GM19193 (cell line): ENCODE data around the gene KIF16B.

Experiments used
- POLR2A ChIP-seq: IDR thresholded peaks from 4 replicates; pipeline ENCODE4 v1.6.1; 2011; ENCODE audit not compliant: insufficient read depth, insufficient read length; ENCODE audit errors: extremely low read depth

Gene KIF16B

DNA sequence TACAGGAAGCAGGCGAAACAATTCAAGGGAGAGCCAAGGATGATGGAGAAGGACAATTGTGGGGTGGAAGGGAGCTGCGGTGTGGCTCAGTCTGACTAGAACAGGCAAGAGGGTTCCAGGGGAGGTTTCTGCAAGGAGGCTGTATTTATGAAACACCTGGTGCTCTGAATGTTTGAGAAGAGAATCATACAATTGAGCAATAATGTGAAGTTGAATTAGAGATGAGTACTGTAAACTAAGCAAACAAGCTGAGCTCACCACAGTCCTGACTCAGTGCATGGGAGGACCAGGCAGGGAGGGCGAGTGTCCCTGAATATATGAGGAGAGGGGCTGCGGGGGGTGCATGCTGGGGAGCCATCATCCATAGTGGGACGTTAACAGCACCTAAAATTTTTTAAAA, 279.7 kb downstream of the KIF16B start:
- TF ChIP-seq POLR2A = no peak

DNA sequence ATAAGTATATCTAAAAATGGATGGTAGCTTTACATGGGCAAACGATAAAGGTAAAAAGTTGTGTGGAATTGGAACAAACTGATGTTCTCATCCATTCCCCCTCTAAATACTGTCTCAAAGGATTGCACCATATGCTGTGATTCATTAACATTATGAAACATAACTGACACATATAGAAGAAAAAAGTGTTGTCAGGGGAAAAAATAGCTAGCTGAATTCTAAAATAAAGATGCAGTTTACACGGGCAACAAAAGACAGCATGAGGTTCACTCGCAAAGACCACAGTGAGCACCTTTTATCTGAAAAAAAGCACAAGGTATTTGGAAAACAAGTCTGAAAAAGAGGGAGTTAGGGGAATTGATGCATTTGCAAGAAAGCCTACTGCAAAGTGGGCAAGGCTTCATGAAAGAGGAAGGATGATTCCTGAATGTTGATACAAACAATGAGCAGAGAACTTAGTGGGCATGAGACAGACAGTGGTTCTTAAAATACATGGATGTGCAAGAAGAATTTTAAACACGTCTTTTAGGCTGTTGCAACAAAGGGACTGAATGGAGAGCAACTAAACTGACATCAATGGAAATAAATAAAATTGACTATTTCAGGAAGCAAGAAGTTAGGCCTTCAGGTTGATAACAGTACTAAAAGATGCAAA, 280.9 kb downstream of the KIF16B start:
- no peak for TF ChIP-seq POLR2A

- no peak for TF ChIP-seq POLR2A
Observed at GRCh38 chr20:16290358-16290757, 282.9 kb downstream of the KIF16B start.

- TF ChIP-seq POLR2A = no peak
Observed at GRCh38 chr20:16287776-16288175, 285.5 kb downstream of the KIF16B start.

GRCh38 chr20:16286601-16287000, 286.6 kb downstream of the KIF16B start:
- TF ChIP-seq POLR2A = no peak

GRCh38 chr20:16284385-16285100, 288.7 kb downstream of the KIF16B start:
- no peak for TF ChIP-seq POLR2A

- no peak for TF ChIP-seq POLR2A
Observed at GRCh38 chr20:16283978-16284377, 289.3 kb downstream of the KIF16B start.

- TF ChIP-seq POLR2A = no peak
Observed at GRCh38 chr20:16283307-16283706, 289.9 kb downstream of the KIF16B start.

- TF ChIP-seq POLR2A = no peak
Observed at GRCh38 chr20:16280219-16280618, 293.0 kb downstream of the KIF16B start.

GRCh38 chr20:16279320-16279719, 293.9 kb downstream of the KIF16B start:
- no peak for TF ChIP-seq POLR2A

DNA sequence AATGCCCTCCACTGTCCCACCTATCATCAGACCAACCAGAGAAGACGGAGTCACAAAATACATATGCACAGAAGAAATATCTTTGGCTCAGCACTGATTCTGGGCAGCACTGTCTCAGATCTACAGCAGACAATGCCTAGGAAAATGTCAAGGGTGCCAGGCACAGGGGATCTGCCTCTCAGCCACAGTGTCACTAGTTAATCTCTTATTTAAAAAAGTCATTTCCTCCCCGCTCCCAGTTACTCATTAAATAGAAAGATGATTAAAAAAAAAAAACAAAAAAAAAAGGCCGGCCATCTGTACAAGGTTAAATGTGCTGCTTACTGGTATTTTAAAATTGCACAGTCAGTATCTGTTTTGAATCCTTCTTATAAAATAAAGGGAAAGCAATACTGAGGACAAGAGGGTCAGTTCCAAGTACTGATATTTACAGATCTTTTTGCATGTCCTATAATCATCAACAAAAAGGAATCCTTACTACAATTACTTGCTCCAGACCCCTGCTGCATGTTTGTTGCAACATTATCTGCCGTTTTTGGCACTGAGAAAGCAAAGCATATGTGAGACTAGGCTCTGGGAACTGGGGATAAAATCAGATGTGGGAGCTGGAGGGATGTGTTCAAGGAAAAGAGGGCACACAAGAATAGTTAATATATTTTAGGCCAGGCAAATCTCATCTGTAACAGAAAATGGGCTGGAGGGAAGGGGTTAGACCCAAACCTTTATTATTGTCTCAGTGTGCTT, 299.3 kb downstream of the KIF16B start:
- TF ChIP-seq POLR2A = no peak

GRCh38 chr20:16272780-16273360, 300.4 kb downstream of the KIF16B start:
- no peak for TF ChIP-seq POLR2A

DNA sequence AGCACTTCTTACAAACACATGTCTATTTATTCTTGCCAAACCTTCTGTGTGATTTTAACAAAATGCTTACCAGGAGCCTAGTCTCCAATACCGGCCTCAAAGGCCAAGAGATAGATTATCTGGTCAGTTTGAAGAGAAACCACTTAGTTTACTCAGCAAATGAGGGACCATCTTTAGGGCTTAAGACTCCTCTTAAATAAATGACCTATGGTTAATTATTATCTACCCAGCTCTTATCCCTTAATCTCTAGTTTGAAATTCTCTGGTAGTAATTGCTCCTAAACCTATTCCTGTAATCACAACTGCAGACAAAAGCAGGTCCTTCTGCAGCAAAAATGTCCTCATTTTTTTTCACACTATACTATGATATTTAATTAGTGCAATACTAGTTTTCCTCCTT, 301.8 kb downstream of the KIF16B start:
- no peak for TF ChIP-seq POLR2A

DNA sequence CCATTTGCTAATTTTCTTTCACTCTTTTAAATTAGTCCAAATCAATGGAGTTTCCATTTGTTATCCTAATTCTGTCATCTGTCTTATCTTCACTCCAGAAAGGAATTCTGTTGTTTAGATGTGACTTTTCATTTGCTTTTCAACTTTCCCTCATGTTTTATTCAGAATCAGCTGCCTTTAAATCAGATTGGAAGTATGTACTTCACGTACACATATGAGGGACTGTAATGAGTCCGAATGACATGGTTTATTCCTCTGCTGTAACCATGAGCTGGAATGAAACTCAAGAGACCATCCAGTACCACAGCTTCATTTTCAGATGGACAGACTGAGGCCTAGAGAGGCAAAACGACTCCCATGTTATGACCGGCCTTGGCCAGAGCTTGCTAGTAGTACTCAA, 302.3 kb downstream of the KIF16B start:
- TF ChIP-seq POLR2A = no peak

GRCh38 chr20:16270314-16270931, 302.8 kb downstream of the KIF16B start:
- TF ChIP-seq POLR2A = no peak

DNA sequence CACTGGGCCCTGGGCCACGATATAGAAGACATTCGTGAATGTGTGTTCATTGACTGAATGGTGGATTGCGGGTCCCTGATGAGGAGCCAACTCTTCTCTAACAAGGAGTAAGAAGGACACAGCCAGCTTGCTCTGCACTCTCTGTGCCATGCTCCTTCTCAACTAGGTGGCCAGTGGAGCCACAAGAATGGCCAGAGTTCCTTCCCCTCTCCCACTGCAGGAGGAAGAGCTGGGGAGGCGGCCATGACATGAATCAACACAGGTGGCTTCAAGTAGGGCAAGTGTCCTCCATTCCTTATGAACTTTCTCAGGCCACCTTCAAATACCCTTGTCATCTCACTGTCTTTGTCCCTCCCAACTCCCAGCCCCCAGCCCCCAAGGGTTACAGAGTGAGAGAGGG, 305.7 kb downstream of the KIF16B start:
- TF ChIP-seq POLR2A = no peak

DNA sequence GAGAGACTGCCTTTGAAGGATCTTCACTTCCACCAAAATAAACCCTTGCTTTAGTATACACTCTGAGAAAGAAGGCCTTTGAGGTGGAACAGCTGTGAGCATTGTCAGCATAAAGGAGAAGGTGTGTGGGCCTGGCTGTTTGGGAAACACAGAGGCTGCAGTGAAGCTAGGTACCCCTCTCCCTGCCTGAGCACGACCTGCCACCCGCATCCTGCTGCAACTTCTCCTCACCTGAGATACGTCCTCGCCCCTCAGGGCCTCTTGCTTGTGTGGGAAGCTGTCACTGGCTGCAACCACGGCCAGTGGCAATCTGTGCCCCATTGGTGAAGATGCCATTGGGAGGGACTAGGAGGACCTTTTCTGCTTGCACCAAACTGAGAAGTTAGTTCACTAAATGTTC, 307.9 kb downstream of the KIF16B start:
- TF ChIP-seq POLR2A = no peak
